Chondrocyte (in vitro differentiated cells): Measurements from ENCODE around the gene AKAP11. TPM values are rescaled to one million over a fixed set of nuclear protein-coding genes. Genes with fewer than 3 reads are reported as not detected.

ENCODE experiments used
- DNase-seq: peaks from one replicate; pipeline ENCODE4 v3.0.0; 2021; ENCODE audit warnings: mixed read lengths, low spot score
- H3K27ac Mint-ChIP-seq: one replicate; pipeline ENCODE4 v1.8.0; 2021; ENCODE audit warnings: mild to moderate bottlenecking, moderate library complexity, mixed read lengths; ENCODE audit not compliant: unreplicated experiment
- H3K27me3 Mint-ChIP-seq: 2 replicates; pipeline ENCODE4 v1.8.0; 2021; ENCODE audit warnings: low read depth, mixed read lengths
- H3K36me3 Mint-ChIP-seq: 2 replicates; pipeline ENCODE4 v1.8.0; 2021; ENCODE audit warnings: low read depth, mixed read lengths
- H3K4me1 Mint-ChIP-seq: 2 replicates; pipeline ENCODE4 v1.8.0; 2021; ENCODE audit warnings: low read depth, mild to moderate bottlenecking, mixed read lengths
- H3K4me3 Mint-ChIP-seq: one replicate; pipeline ENCODE4 v1.8.0; 2021; ENCODE audit warnings: mild to moderate bottlenecking, moderate library complexity, mixed read lengths; ENCODE audit not compliant: unreplicated experiment
- H3K9me3 Mint-ChIP-seq: 2 replicates; pipeline ENCODE4 v1.8.0; 2021; ENCODE audit warnings: low read depth, mixed read lengths
- CTCF ChIP-seq: fragments of 200-600 bp; sonication (generic); IDR thresholded peaks from 2 replicates; pipeline ENCODE4 v1.5.0; 2021; ENCODE audit warnings: antibody characterized with exemption, mild to moderate bottlenecking, moderate library complexity
- total RNA-seq: library from RNA; stranded (reverse); gene quantifications from 3 replicates; pipeline ENCODE4 v1.2.1, GENCODE V29; 2021

The AKAP11 gene
- total RNA-seq, 1 donor from 2014 or later: 34.9 TPM

DNA sequence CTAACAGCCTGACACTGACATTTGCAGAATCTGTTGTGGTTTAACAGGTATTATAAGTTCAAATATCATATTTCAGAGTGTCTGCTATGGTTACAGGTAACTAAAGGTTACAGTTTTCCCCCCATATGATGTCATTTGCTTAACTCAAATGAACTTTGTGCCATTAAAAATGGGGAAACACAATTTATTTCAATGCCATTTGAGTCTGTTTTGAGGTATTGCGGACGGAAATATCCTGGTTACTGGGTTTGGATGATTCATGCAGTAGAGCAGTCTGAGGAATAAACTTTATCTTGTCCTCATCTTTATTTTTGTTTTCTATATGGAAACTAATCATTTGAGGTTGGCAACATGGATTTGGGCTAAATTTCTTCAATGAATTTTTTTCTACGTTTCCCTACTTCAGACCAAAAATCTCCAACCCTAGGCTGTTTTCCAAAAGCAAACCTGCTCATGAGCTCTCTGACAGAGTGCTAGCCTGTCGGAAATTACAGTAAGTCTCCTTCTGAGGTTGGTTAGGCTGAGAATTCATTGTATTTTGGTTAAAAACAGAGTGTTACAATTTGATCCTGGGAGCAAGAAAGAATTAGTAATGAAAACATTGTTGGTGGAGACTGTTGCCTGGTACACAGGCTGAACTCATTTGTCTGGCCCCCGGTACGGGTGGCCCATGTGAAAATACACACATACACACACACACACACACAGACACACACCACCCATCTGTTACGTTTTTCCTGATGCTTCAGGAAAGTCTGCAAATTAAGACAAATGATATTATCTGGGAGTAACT is 66.1 kb downstream of the AKAP11 start:
- no peak overlapping the region for H3K27ac Mint-ChIP-seq
- H3K27me3 Mint-ChIP-seq: peaks cover 2% of the 10 kb centered on the region
- H3K36me3 Mint-ChIP-seq: no peaks in the 10 kb centered on the region
- H3K4me1 Mint-ChIP-seq: peaks cover 5% of the 10 kb centered on the region
- H3K4me3 Mint-ChIP-seq: no peak overlapping the region
- DNase-seq: no peak
- H3K9me3 Mint-ChIP-seq: no peaks in the 10 kb centered on the region
- TF ChIP-seq CTCF: no peak

GRCh38 chr13:42345367-42345766 is 73.4 kb downstream of the AKAP11 start:
- DNase-seq: no peak
- peaks cover 2% of the 10 kb centered on the region for H3K36me3 Mint-ChIP-seq
- H3K27ac Mint-ChIP-seq: no peak overlapping the region
- no peak for TF ChIP-seq CTCF
- H3K27me3 Mint-ChIP-seq: peaks cover 5% of the 10 kb centered on the region
- no peaks in the 10 kb centered on the region for H3K4me1 Mint-ChIP-seq
- H3K4me3 Mint-ChIP-seq: no peak overlapping the region
- H3K9me3 Mint-ChIP-seq: no peaks in the 10 kb centered on the region

- H3K27me3 Mint-ChIP-seq: peaks cover 5% of the 10 kb centered on the region
- no peak overlapping the region for H3K4me3 Mint-ChIP-seq
- H3K36me3 Mint-ChIP-seq: peaks cover 2% of the 10 kb centered on the region
- TF ChIP-seq CTCF: no peak
- H3K4me1 Mint-ChIP-seq: no peaks in the 10 kb centered on the region
- no peak overlapping the region for H3K27ac Mint-ChIP-seq
- H3K9me3 Mint-ChIP-seq: no peaks in the 10 kb centered on the region
- DNase-seq: no peak
Measured at GRCh38 chr13:42348576-42348975, 76.6 kb downstream of the AKAP11 start.

- no peak for TF ChIP-seq CTCF
- Mint-ChIP-seq H3K36me3 (peaks cover 2% of the 10 kb centered on the region), H3K27me3 (peaks cover 5% of the 10 kb centered on the region)
Measured at GRCh38 chr13:42350141-42350540, 78.2 kb downstream of the AKAP11 start.

GRCh38 chr13:42354241-42355091 is 82.5 kb downstream of the AKAP11 start:
- peaks cover 2% of the 10 kb centered on the region for H3K36me3 Mint-ChIP-seq
- DNase-seq: no peak
- H3K9me3 Mint-ChIP-seq: peaks cover 4% of the 10 kb centered on the region
- H3K4me3 Mint-ChIP-seq: no peak overlapping the region
- peaks cover 14% of the 10 kb centered on the region for H3K4me1 Mint-ChIP-seq
- TF ChIP-seq CTCF: no peak
- no peak overlapping the region for H3K27ac Mint-ChIP-seq
- H3K27me3 Mint-ChIP-seq: peaks cover 3% of the 10 kb centered on the region

More at GRCh38 chr13:42350141-42350540, 78.2 kb downstream of the AKAP11 start:
- H3K27ac Mint-ChIP-seq: no peak overlapping the region
- H3K4me3 Mint-ChIP-seq: no peak overlapping the region
- no peaks in the 10 kb centered on the region for H3K9me3 Mint-ChIP-seq
- peaks cover 9% of the 10 kb centered on the region for H3K4me1 Mint-ChIP-seq
- no peak for DNase-seq
